GM12873 (cell line): ENCODE measurements around the gene NAV3.

ENCODE experiments used
- CTCF ChIP-seq: IDR thresholded peaks from 2 replicates; pipeline ENCODE4 v1.5.1; 2012; ENCODE audit warnings: low read depth, mild to moderate bottlenecking, moderate library complexity, low read length, control low read depth; ENCODE audit not compliant: insufficient read depth; ENCODE audit errors: missing control alignments

Gene NAV3

GRCh38 chr12:78199926-78200325, 369.2 kb downstream of the NAV3 start:
- TF ChIP-seq CTCF = no peak

- TF ChIP-seq CTCF = no peak
Observed at GRCh38 chr12:78204926-78205325, 374.2 kb downstream of the NAV3 start.

GRCh38 chr12:78208092-78208491, 377.4 kb downstream of the NAV3 start:
- TF ChIP-seq CTCF = no peak

GRCh38 chr12:78209846-78210505, 379.3 kb downstream of the NAV3 start:
- TF ChIP-seq CTCF = no peak

- TF ChIP-seq CTCF = no peak
Observed at GRCh38 chr12:78210506-78210860, 379.8 kb downstream of the NAV3 start.

- no peak for TF ChIP-seq CTCF
Observed at GRCh38 chr12:78210894-78211302, 380.2 kb downstream of the NAV3 start.

- no peak for TF ChIP-seq CTCF
Observed at GRCh38 chr12:78220811-78221210, 390.1 kb downstream of the NAV3 start.
